ENCODE measurements around the gene SOHLH1.

DNA sequence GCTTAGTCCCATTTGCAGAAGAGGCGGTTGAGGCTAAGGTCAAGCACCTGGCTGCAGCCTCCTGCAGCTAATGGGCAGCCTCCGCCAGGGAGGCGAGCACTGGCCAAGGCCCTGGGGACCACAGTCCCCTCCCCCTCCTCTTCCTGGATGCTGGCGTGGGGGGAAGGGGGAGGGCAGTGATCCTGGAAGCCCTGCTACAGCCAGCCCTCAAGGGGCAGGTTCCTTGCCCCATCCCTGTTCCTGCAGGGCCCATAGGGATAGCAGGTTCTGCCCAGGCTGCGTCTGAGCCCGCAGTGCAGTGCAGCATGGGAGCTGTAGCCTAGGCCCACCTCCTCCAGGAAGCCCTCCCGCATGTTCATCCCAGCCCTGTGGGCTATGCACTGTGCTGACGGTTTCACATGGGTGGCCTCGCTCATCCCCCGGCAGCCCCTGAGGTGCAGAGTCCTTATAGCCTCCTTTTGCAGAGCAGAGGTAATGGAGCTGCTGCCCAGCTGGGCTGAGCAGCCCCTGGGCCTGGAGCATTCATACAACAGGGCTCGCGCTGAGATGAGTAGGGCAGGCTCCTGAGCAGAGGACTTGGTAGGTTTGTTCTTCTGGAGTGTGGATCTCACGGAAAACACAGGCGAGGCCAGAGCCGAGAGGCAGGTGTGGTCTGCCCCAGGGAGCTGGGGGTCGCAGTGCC is 38.7 kb upstream of the SOHLH1 start:
- TF ChIP-seq ZBTB7A (tag by site-specific recombination; IDR thresholded peaks at IDR 0.05; ENCODE audit: low read depth) (no peak), ZBTB11 (tag by site-specific recombination; conservative IDR thresholded peaks at IDR 0.05; ENCODE audit: low read depth) (no peak), ZFP41 (tag by site-specific recombination; IDR thresholded peaks at IDR 0.05; ENCODE audit: borderline replicate concordance) (no peak), PRDM10 (tag by site-specific recombination; IDR thresholded peaks at IDR 0.05) (no peak), CTCF (tag by site-specific recombination; IDR thresholded peaks at IDR 0.05) (no peak), ZNF747 (tag by site-specific recombination; IDR thresholded peaks at IDR 0.05) (no peak), PRDM1 (tag by site-specific recombination; IDR thresholded peaks at IDR 0.05) (no peak)
